WI38 (cell line): ENCODE results near the gene SLC24A3.

Source experiments
- H3K4me3 ChIP-seq: 2 replicates; pipeline ENCODE4 v1.5.1; 2011; ENCODE audit warnings: low read depth, mild to moderate bottlenecking, control low read depth, low read length
- TF ChIP-seq, protein P1 (sequence below): IDR thresholded peaks from 2 replicates; pipeline ENCODE4 v1.5.1; 2012; ENCODE audit warnings: low read depth, mild to moderate bottlenecking, control low read depth, low read length

Gene SLC24A3

DNA sequence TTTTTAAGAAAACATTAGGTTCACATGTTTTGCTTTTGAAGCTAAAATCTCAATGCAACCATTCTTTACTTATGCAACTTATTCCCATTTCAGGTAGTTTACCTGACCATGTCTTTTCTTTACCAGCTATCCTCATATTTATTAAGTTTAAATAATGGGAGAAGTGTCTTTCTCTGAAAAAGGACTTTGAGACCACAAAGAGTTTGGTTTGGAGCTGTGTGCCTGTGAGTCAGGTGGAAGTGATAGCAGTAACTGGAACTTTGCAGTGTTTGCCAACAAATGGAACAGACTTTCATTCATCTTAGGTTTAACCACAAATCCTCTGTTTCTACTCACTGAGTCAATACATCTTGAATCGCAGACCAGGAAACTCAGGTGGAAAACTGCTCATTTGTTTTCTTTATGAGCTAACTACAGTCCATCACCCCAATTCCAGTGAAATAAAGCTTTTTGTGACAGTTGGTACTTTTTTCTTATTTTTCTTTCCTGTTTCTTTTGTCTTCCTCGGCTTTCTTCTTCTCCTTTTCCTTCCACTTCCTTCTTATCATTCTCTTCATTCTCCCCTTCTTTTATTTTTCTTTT, 397.3 kb downstream of the SLC24A3 start:
- no peak overlapping the region for H3K4me3 ChIP-seq
- TF ChIP-seq, protein P1, sequence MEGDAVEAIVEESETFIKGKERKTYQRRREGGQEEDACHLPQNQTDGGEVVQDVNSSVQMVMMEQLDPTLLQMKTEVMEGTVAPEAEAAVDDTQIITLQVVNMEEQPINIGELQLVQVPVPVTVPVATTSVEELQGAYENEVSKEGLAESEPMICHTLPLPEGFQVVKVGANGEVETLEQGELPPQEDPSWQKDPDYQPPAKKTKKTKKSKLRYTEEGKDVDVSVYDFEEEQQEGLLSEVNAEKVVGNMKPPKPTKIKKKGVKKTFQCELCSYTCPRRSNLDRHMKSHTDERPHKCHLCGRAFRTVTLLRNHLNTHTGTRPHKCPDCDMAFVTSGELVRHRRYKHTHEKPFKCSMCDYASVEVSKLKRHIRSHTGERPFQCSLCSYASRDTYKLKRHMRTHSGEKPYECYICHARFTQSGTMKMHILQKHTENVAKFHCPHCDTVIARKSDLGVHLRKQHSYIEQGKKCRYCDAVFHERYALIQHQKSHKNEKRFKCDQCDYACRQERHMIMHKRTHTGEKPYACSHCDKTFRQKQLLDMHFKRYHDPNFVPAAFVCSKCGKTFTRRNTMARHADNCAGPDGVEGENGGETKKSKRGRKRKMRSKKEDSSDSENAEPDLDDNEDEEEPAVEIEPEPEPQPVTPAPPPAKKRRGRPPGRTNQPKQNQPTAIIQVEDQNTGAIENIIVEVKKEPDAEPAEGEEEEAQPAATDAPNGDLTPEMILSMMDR = no peak

- TF ChIP-seq, protein P1 = no peak
- H3K4me3 ChIP-seq = no peak overlapping the region
Measured at GRCh38 chr20:19615629-19616028, 403.2 kb downstream of the SLC24A3 start.

GRCh38 chr20:19616081-19616480, 403.6 kb downstream of the SLC24A3 start:
- TF ChIP-seq, protein P1 = no peak
- no peak overlapping the region for H3K4me3 ChIP-seq

DNA sequence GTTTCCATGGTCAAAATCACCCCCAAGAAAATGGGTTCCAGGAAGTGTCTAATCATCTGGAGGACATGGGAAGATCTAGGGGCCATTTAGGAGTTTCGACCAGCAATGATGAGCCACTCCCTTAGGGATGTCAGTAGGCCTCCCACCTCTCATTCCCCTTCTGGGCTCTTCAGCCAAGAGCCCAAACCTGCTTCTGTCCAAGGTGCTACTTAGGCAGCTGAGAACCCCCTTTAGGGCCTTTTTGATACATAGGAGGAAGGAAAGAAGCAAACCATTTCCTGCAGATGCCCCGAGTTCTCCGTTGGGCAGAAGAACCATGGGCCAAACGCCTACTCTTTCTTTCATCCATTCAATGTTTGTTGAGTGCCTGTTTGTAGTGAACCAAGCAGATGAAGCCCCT, 404.2 kb downstream of the SLC24A3 start:
- no peak overlapping the region for H3K4me3 ChIP-seq
- TF ChIP-seq, protein P1 = no peak

GRCh38 chr20:19617256-19617655, 404.8 kb downstream of the SLC24A3 start:
- TF ChIP-seq, protein P1 = no peak
- H3K4me3 ChIP-seq = no peak overlapping the region

DNA sequence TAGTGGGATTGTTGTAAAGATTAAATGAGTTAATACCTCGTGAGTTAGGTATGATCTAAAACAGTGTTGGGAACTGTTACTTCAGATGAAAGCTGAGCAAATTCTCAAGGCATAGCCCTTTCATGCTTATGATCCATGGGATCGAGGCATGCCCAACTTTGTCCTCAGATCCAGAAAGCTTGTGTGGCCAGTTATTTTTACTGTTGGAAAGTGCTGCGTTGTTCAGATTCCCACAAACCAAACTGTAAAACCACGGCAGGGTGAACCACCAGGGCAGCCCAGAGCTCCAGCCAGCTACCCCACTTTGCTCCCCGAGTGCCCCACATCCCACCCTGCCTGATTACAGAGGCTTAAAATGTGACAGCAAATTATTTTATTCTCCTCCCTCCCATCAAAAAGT, 406.3 kb downstream of the SLC24A3 start:
- TF ChIP-seq, protein P1 = no peak
- H3K4me3 ChIP-seq = no peak overlapping the region

GRCh38 chr20:19619904-19620430, 407.5 kb downstream of the SLC24A3 start:
- H3K4me3 ChIP-seq = no peak overlapping the region

More at GRCh38 chr20:19619904-19620430, 407.5 kb downstream of the SLC24A3 start:
- TF ChIP-seq, protein P1 = no peak
